ENCODE data around the gene ASB4.

DNA sequence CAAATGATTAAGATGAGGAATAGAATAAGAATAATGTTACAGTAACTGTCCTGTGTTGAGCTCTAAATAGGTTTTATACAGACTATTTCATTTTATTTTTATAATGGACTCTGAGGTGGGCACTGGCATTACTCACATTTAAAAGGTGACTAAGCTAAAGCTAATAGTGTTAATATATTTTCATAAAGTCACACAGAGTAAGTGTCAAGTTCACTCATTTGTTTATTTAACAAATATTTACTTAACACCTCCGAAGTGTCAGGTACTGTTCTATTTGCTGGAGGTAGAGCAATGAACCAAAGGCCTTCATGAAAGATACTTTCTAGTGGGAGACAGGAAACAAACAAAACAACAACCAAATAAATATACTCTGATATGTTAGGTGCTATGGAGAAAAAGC lies 44.0 kb downstream of the ASB4 start:
- TF ChIP-seq, protein P1, sequence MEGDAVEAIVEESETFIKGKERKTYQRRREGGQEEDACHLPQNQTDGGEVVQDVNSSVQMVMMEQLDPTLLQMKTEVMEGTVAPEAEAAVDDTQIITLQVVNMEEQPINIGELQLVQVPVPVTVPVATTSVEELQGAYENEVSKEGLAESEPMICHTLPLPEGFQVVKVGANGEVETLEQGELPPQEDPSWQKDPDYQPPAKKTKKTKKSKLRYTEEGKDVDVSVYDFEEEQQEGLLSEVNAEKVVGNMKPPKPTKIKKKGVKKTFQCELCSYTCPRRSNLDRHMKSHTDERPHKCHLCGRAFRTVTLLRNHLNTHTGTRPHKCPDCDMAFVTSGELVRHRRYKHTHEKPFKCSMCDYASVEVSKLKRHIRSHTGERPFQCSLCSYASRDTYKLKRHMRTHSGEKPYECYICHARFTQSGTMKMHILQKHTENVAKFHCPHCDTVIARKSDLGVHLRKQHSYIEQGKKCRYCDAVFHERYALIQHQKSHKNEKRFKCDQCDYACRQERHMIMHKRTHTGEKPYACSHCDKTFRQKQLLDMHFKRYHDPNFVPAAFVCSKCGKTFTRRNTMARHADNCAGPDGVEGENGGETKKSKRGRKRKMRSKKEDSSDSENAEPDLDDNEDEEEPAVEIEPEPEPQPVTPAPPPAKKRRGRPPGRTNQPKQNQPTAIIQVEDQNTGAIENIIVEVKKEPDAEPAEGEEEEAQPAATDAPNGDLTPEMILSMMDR (IDR thresholded peaks at IDR 0.05 in 4 of 5, conservative IDR thresholded peaks at IDR 0.05 in 1 of 5): no peak
- no peak for TF ChIP-seq POLR2A (IDR thresholded peaks at IDR 0.05)
